Suprapubic skin (tissue), 4 donors: ENCODE data around the gene ITGA5. TPM values are rescaled to one million over a fixed set of nuclear protein-coding genes. Genes with fewer than 3 reads are reported as not detected.

ENCODE experiments used
- DNase-seq, 2 donors: peaks; one replicate each; pipeline ENCODE4 v3.0.0-alpha.2; 2019; ENCODE audit warnings: low spot score in 2 of 2
- H3K27ac ChIP-seq: fragments of 200-600 bp; sonication (generic); one replicate; pipeline ENCODE4 v1.5.1; 2019
- H3K27me3 ChIP-seq: fragments of 200-600 bp; sonication (generic); one replicate; pipeline ENCODE4 v1.5.1; 2019
- H3K36me3 ChIP-seq: fragments of 200-600 bp; sonication (generic); one replicate; pipeline ENCODE4 v1.5.1; 2019
- H3K4me1 ChIP-seq: fragments of 200-600 bp; sonication (generic); one replicate; pipeline ENCODE4 v1.5.1; 2019
- H3K4me3 ChIP-seq: fragments of 200-600 bp; sonication (generic); one replicate; pipeline ENCODE4 v1.5.1; 2019; ENCODE audit warnings: mild to moderate bottlenecking
- H3K9me3 ChIP-seq: fragments of 200-600 bp; sonication (generic); one replicate; pipeline ENCODE4 v1.5.1; 2019
- EP300 ChIP-seq: sonication (generic); formaldehyde crosslinking; IDR thresholded peaks from one replicate; pipeline ENCODE4 v1.6.1; 2017; ENCODE audit warnings: antibody characterized with exemption
- POLR2A ChIP-seq, 2 donors: fragments of 450-650 bp; IDR thresholded peaks; one replicate each; pipeline ENCODE4 v1.6.1; 2017; ENCODE audit warnings: antibody characterized with exemption in 2 of 2, mild to moderate bottlenecking in 2 of 2, moderate library complexity in 2 of 2
- POLR2AphosphoS5 ChIP-seq, 3 donors: sonication (generic); formaldehyde crosslinking; IDR thresholded peaks; one replicate each; pipeline ENCODE4 v1.6.1; 2017; ENCODE audit warnings: antibody characterized with exemption in 3 of 3
- WGBS: methylation state at CpG from one replicate; pipeline ENCODE4 v1.1.5; 2018; 5-methylcytosine and 5-hydroxymethylcytosine counted together
- total RNA-seq, 4 donors: library from RNA; depleted of rRNA; stranded (reverse); fragments of >200 nt; gene quantifications; one replicate each; pipeline ENCODE4 v1.1.0, GENCODE V29; 2016
- TF ChIP-seq, protein P1 (sequence below), 2 donors: fragments of 200-600 bp in 1 of 2; fragments of 450-650 bp in 1 of 2; sonication (generic) in 1 of 2; IDR thresholded peaks; one replicate each; pipeline ENCODE4 v1.5.1; 2016 to 2019; ENCODE audit warnings: antibody characterized with exemption in 2 of 2, mild to moderate bottlenecking in 1 of 2, moderate library complexity in 1 of 2

The ITGA5 gene
- total RNA-seq, 4 donors from 2014 or later: 16.3 to 36.4 (median 24.8) TPM

DNA sequence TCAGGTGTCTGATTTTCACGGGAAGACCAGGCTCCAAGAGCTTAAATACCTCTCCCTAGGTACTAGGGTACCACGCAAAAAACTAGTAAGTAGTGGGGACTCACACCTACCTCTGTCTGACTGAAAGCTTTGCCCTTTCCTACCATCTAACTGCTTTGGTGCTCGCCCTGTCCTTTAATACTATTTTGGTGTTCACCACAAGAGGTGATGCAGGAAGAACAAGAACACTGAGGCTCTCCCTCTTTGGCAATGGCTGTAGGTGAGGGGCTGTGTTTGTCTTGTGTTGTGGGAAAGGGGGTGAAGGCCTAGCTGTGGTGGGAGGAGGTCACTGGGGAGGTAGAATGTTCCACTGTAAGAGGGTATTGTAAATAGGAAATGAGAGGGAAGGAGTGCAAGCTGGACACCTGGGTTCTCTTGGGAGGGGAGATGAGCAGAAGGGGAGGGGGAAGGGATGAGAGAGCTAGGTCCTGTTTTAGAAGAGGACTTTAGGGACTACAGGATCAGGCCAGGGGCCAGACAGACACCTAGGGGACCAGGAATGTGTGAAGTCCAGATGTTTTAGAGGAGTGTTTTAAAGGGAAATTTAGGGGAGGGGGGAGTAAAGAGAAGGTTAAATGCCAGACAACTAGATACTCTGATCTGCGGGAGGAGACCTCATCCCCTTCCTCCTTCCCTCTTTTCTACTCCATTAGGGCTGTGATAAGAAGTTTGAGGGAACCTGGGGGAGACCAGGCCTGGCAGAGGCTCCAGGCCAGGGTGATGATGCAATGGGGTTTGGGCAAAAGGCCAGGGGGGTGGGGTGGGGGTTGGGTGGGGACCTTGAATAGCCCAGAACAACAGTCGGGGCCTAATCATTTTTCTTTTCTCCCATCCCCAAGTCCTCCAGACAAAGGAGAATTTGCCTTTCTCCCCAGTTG, 2.1 kb downstream of the ITGA5 start:
- H3K4me1 ChIP-seq: peaks cover 84% of the 10 kb centered on the region

GRCh38 chr12:54415221-54415929, 3.7 kb downstream of the ITGA5 start:
- H3K27me3 ChIP-seq: no peaks in the 10 kb centered on the region
- peaks cover 87% of the 10 kb centered on the region for H3K4me1 ChIP-seq
- TF ChIP-seq POLR2AphosphoS5 (IDR thresholded peaks at IDR 0.05) (no peak), POLR2A (IDR thresholded peaks at IDR 0.05) (no peak), EP300 (no peak)
- TF ChIP-seq, protein P1, sequence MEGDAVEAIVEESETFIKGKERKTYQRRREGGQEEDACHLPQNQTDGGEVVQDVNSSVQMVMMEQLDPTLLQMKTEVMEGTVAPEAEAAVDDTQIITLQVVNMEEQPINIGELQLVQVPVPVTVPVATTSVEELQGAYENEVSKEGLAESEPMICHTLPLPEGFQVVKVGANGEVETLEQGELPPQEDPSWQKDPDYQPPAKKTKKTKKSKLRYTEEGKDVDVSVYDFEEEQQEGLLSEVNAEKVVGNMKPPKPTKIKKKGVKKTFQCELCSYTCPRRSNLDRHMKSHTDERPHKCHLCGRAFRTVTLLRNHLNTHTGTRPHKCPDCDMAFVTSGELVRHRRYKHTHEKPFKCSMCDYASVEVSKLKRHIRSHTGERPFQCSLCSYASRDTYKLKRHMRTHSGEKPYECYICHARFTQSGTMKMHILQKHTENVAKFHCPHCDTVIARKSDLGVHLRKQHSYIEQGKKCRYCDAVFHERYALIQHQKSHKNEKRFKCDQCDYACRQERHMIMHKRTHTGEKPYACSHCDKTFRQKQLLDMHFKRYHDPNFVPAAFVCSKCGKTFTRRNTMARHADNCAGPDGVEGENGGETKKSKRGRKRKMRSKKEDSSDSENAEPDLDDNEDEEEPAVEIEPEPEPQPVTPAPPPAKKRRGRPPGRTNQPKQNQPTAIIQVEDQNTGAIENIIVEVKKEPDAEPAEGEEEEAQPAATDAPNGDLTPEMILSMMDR (IDR thresholded peaks at IDR 0.05): no peak
- WGBS: 44% methylated on average over 4 of the region's 4 CpGs
- H3K9me3 ChIP-seq: no peaks in the 10 kb centered on the region
- DNase-seq: peak in 1 of 2 donors; percentile 60
- peaks cover 3% of the 10 kb centered on the region for H3K36me3 ChIP-seq
- peak overlapping the region; percentile 64 for H3K4me3 ChIP-seq
- H3K27ac ChIP-seq: peak overlapping the region; percentile 73

More for the DNA sequence above, 2.1 kb downstream of the ITGA5 start:
- WGBS: 59% methylated on average over 5 of the region's 5 CpGs
- Histone ChIP-seq H3K4me3 (peak overlapping the region; percentile 64), H3K9me3 (no peaks in the 10 kb centered on the region), H3K27ac (peak overlapping the region; percentile 83), H3K27me3 (no peaks in the 10 kb centered on the region), H3K36me3 (no peaks in the 10 kb centered on the region)
- peak in 1 of 2 donors; percentile 51 for DNase-seq
- TF ChIP-seq, protein P1 (IDR thresholded peaks at IDR 0.05): no peak
- TF ChIP-seq EP300 (no peak), POLR2A (IDR thresholded peaks at IDR 0.05) (no peak), POLR2AphosphoS5 (IDR thresholded peaks at IDR 0.05) (no peak)

DNA sequence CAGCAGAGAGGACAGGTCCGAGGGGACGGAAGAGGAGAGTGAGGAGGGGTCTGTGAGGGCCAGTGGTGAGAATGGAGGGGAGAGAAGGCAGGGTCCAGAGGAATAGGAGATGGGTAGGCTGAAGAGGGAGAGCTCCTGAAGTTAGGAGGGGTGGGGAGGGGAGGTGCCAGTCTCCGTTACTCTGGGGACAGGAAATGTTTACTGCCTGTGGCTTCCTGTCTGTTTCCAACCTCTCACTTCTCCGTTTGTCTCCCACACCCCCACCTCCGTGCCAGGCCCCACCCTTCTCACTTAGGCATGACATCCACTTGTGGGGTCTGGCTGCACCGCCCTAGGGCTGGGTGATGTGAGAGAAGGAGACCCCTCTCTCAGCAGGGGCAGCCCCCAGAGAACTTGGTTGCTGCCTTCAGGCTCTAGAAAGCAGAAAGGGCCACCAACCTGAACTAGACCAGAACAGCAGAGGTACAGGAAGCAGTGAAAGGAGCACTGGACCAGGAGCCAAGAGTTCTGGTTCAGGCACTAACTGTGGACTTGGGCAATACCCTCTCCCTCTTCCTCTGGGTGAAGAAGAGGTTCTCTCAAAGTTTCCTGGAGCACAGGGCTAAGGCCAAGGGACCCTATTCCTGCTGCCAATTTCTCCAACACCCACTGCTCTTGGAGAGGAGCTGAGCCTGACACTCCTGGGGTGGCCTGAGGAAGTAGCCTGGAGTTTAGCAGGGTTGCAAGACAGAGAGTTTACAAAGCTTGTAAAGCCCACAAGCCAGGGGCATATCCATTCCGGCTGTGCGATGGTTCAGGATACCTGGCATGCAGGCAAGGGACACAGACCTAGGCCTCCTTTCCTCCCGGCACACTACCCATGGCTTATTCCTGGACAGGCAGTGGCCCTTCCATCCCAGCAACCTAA, 5.5 kb downstream of the ITGA5 start:
- Histone ChIP-seq H3K36me3 (peaks cover 19% of the 10 kb centered on the region), H3K27ac (peak overlapping the region; percentile 73), H3K27me3 (no peaks in the 10 kb centered on the region), H3K4me1 (peaks cover 73% of the 10 kb centered on the region), H3K9me3 (no peaks in the 10 kb centered on the region), H3K4me3 (peak overlapping the region; percentile 64)
- WGBS: 39% methylated on average over 9 of the region's 9 CpGs
- peak in 1 of 2 donors; percentile 89 for DNase-seq
- TF ChIP-seq, protein P1 (IDR thresholded peaks at IDR 0.05): no peak
- TF ChIP-seq POLR2A (IDR thresholded peaks at IDR 0.05): no peak
- no peak for TF ChIP-seq EP300
- no peak for TF ChIP-seq POLR2AphosphoS5 (IDR thresholded peaks at IDR 0.05)

DNA sequence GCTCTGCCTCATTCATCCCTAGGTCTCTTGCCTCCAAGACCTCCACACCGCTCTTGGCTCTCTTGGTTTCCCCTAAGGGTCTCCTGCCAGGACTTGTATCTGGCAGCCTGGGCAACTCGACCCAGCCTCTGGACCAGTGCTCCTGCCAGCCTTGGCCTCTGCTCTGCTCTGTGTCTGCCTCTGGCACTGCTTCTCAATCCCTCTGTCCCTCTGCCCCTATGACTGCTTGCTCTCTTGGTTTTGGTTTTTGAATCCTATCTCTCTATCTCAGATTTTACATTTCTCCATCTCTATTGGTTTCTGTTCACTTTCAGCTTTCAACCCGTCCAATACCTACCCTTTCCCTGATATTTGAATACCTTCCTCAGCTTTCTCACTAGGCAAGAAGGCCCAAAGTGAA, 6.3 kb downstream of the ITGA5 start:
- Histone ChIP-seq H3K4me3 (peak overlapping the region; percentile 64), H3K27me3 (no peaks in the 10 kb centered on the region), H3K4me1 (peaks cover 80% of the 10 kb centered on the region), H3K27ac (peak overlapping the region; percentile 73), H3K36me3 (peaks cover 26% of the 10 kb centered on the region), H3K9me3 (no peaks in the 10 kb centered on the region)
- TF ChIP-seq, protein P1 (IDR thresholded peaks at IDR 0.05): no peak
- no peak for TF ChIP-seq EP300
- TF ChIP-seq POLR2A (IDR thresholded peaks at IDR 0.05): no peak
- TF ChIP-seq POLR2AphosphoS5 (IDR thresholded peaks at IDR 0.05): no peak
- 67% methylated on average over 3 of the region's 3 CpGs for WGBS
- DNase-seq: no peak
